ENCODE measurements around the gene CADM3. TPM values are rescaled to one million over a fixed set of nuclear protein-coding genes. Genes with fewer than 3 reads are reported as not detected.
A peak's percentile ranks its signal among the peaks of the same experiment; 100 is the strongest.

CADM3 gene
- polyA plus RNA-seq, 1 donor, result 0.20 TPM

- no peak for DNase-seq
Measured at GRCh38 chr1:159172614-159173291, 1.3 kb downstream of the CADM3 start.

DNA sequence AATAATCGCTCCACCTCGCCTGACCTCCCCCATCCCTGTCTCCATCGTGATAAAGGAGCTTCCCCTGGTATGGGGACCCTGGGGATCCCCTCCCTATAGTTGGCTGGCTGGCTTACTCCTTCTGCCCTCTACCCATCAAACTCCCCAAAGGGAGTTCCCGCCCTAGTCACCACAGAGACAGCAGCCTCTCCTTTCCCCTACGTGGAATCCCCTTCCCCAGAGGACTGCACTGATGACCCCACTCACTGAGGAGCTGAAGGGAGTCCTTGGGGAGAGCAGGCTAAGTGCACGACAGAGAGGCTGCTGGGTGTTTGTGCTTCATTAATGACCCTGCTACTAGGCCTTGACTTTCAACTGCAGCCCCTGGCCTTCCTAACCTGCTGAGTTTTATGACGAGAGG, 1.9 kb downstream of the CADM3 start:
- no peak for DNase-seq

GRCh38 chr1:159175571-159175970, 4.2 kb downstream of the CADM3 start:
- DNase-seq, result no peak

GRCh38 chr1:159177272-159177907, 6.0 kb downstream of the CADM3 start:
- DNase-seq, result peak; percentile 90

DNA sequence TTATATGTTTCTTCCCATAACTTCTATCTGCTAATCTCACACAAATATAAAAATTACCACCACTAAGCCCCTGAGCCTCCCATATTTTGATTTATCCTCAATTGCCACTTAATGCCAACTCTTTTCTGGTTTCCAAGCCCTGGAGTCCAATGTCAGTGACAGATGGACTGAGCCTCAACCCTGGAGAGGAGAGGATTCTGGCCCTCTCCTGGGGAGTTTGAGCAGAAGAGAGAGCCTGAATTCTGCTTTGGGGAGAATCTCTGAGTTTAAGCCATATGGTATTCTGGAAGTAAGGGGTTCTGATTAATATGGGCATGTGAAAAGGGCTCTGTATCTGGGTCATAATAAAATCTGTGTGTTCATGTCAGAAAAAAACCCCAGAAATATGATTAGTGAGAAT, 8.5 kb downstream of the CADM3 start:
- no peak for DNase-seq

DNA sequence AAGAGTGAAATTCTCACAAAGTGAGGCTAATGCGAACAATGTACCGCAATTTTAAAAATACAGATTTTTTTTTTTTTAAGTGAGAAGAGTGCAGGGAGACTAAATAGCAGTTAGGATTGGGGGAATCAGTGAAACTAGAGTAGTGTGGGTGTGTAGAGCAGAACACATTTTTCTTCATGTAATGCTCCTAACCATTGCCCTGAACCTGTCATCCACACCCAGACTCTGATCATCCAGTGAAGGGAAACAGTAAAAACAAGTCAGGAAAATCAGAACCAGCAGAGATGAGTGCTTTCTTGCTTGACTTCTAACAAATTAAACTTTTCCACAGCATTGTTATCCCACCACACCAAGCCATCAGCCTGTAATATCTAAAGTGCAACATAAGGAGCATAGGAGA, 9.1 kb downstream of the CADM3 start:
- DNase-seq, result no peak

DNA sequence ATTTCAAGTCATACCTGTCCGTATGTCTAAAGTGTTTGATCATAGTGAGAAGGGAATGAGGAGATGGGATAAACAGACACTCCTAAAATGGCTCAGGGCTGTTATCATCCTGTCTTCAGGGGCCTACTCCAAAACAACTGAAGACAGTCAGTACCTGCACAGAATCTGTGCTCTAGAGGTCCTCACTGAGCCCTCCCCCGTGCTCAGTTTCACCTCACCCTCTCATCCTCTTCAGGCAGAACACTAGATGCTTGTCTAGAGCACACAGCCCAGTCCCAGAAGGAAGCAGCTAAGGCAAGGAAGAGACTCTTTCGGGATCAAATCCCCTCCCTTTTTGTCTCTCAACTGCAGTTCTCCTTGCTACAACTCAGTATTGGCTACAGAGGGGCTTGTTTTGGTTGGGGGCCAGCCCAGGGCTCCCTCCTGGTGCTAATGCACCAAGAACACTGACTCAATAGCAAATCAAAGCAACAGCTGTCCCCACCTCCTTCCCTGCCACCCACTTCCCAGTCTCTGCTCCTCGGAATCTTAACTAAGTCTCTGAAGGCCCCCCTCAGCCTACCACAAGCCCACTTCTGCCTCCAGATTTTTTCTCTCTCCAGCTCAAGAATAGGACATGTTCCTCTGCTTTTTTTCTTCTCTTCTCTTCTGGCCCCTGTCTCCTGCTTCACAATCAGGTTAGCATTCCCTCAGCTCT, 10.1 kb downstream of the CADM3 start:
- DNase-seq, result no peak

- DNase-seq, result no peak
Measured at GRCh38 chr1:159184201-159184600, 12.8 kb downstream of the CADM3 start.

DNA sequence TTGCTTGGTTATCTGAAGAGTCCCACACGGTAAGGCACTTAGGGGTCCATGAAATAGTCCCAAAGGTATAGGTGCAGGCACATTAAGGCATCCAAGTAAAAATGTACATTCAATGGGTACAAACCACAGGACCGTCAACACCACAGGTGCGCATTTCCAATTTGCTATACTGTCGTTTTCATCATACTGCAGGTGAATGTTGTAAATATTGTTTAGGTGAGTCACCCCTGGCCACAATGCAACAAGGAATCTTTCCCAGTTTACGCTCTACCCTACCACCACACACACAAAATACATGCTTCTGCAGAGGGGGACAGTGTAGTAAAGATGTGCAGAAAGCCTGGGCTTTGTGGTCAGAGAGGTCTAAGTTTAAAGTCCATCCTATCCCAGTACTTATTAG, 13.7 kb downstream of the CADM3 start:
- no peak for DNase-seq

DNA sequence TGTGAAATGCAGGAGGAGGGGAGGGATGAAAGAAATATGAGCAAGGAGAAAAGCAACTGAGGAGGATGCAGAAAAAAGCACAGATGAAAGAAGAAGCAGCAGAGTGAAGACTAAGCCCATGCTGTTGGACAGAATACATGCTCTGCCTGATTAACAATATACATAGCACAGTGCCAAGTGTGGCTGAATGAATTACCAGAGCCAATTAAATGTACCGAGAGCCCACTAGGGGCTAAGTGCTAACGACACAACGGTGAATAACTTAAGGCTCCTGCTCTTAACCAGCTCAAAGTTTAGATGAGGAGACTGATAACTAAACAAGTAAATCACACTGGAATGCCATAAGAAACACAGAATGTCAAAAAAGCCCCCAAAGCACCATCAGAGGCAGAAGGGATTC, 15.6 kb downstream of the CADM3 start:
- no peak for DNase-seq

GRCh38 chr1:159187647-159188374, 16.4 kb downstream of the CADM3 start:
- DNase-seq, result no peak

GRCh38 chr1:159188375-159188788, 17.0 kb downstream of the CADM3 start:
- peak; percentile 38 for DNase-seq

GRCh38 chr1:159190441-159190840, 19.0 kb downstream of the CADM3 start:
- no peak for DNase-seq

DNA sequence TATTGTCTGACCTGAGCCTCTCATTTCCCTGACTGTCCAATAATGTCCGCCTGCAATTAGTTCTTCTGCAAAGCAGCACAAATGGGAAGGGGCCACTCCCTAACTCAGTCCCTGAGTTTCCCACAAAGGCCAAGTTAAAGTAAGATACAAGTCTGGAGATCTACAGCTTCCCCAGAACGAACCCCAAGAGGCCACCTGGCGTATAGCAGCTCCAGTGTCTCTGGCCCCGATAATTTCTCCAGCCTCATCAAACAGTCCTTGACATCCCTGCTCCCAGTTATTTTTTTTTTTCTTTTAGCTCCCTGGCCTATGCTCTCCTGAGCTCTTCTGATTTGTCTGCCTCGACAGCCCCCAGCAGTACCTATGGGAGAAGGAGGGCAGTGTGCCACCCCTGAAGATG, 25.1 kb downstream of the CADM3 start:
- no peak for DNase-seq

DNA sequence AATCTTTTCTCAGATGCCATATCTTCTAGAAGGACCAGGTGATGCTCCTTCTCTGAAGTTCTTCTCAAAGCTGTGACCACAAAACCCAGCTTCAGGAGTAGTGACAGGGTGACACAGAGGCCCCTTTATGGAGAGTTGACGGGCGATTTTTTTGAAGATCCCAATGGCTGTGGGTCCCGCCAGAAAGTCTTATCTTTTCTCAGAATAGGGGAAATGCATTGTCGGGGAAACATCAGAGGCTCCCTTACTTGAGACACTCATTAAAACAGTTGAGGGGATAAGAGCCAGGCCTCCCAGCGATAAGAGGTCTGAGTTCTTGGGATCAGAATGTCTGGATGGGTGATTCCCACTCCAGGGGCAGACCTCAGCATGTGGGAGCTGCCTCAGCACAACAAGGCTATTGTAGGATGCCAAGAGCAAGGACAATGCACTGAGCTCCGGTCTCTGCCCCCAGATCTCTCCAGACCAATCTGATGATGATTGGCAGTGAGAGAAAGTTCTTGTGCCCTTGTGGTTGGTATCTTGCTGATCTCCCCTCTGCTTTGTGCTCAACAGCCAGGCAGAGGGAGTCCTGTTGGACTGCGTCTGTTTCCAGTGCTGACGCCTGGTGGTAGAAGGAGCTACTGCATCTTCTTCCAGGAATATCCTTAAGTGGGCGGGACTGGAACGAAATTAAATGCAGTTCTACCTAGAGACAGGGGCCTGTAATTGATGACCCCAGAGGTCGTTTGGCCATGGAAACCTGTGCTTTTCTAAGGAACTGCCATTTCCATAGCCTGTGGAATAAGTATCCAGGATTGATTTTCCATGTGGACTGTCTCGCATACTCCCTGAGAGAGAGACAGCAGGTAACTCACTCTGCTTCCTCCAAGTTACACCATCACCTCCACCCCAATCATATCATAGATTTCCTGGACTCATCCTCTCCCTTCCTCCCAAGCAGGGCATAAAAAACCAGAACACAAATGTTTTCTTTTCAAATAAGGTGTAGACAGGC, 26.4 kb downstream of the CADM3 start:
- peak; percentile 68 for DNase-seq

DNA sequence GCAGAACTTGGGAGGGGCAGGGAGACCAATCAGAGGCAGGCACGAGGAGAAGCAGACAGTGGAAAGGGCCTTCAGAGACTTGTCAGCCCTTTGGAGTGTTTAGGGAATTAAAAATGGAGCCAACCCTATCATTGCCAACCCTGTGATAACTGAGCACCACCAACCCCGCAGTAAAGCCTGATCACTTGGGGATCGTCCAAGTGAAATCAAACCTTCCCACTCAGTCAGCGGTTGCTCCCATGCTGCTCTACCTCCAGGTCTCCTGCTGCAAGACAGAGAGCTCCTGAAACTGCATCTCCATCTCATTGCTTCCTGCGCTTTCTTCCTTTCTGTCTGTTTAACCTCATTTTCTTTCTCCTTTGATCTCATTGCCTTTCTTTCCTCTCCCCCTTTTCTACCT, 28.5 kb downstream of the CADM3 start:
- DNase-seq, result no peak

GRCh38 chr1:159200769-159201168, 29.4 kb downstream of the CADM3 start:
- DNase-seq, result no peak

- no peak for DNase-seq
Measured at GRCh38 chr1:159201642-159202041, 30.2 kb downstream of the CADM3 start.

DNA sequence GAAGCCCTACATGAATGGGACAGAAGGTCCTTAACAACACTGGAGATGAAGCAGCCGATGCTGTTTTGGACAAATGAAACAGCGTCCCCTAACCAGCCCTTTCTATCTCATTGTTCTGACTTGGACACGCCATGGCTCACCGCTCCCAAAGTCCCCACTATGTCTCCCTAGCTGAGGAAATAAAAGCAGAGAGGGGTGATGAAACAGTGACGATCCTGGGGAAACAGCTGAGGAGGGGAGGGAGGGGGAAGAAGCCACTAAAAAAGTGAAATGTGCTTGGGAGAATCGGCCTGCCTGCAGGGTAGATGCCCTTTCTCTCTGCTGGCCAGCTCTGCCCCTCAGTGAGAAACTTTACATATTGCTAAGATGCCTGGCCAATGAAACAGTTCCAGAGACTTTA, 32.2 kb downstream of the CADM3 start:
- DNase-seq, result no peak

GRCh38 chr1:159204161-159205141, 33.0 kb downstream of the CADM3 start, which contains the start of gene ACKR1:
ACKR1 (plus strand) TSS chr1:159204875; CDS start chr1:159204960, 85 bp downstream.
- DNase-seq, result no peak

All from left kidney (tissue), 2 donors.